Measurements from ENCODE around the gene MYO1C.

The MYO1C gene

DNA sequence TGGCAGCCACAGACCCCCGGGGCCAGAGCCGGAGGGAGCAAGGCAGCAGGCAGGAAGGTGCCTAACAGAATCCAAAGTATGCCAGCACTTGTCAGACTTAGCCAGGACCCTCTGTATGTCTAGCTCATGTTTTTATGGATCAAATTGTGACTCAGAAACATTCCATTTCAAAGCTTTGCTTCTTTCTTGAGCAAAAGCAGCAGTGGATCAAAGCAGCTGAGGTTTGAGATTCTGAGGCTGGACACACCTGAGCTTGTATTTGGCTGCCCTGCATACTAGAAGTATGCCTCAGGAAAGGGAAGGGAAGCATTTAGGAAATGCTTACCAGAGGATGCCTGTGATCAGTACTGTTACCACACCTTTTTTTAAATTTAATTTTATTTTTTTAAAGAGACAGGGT lies 5.7 kb upstream of the MYO1C start:
- no peak for DNase-seq (ENCODE audit: low read depth in 1 of 2, low spot score in 1 of 2)

DNA sequence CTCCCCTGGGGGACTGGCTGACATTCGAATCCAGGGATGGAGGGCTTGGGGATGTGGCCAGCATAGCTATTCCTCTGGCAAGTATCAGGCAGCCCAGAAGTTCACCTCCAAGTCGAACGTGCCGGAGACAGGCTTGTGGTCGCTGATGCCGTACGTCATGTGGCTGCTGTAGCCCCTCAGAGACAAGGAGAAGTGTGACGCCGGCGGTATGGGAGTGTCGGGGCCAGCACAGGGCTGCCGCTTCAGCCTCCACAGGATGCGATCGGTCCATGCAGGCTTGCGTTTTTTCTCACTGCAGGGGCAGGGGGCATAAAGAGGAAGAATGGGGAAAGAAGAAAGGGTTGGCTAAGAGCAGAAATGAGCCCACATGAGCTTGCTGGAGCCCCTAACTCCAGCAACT lies 5.3 kb upstream of the MYO1C start:
- DNase-seq (ENCODE audit: low read depth in 1 of 2, low spot score in 1 of 2): no peak
- no peak overlapping the region for H3K4me3 ChIP-seq (replicated peaks; ENCODE audit: insufficient read depth, low read length)
- no peaks in the 10 kb centered on the region for H3K27me3 ChIP-seq (ENCODE audit: insufficient read depth, poor library complexity, severe bottlenecking)
- no peak overlapping the region for H3K27ac ChIP-seq (replicated peaks)
- TF ChIP-seq SPI1 (IDR thresholded peaks at IDR 0.05; ENCODE audit: borderline replicate concordance, low read depth) (no peak), GABPA (IDR thresholded peaks at IDR 0.05; ENCODE audit: low read depth) (no peak), POLR2AphosphoS5 (IDR thresholded peaks at IDR 0.05; ENCODE audit: low read depth) (no peak)
- TF ChIP-seq, protein P1, sequence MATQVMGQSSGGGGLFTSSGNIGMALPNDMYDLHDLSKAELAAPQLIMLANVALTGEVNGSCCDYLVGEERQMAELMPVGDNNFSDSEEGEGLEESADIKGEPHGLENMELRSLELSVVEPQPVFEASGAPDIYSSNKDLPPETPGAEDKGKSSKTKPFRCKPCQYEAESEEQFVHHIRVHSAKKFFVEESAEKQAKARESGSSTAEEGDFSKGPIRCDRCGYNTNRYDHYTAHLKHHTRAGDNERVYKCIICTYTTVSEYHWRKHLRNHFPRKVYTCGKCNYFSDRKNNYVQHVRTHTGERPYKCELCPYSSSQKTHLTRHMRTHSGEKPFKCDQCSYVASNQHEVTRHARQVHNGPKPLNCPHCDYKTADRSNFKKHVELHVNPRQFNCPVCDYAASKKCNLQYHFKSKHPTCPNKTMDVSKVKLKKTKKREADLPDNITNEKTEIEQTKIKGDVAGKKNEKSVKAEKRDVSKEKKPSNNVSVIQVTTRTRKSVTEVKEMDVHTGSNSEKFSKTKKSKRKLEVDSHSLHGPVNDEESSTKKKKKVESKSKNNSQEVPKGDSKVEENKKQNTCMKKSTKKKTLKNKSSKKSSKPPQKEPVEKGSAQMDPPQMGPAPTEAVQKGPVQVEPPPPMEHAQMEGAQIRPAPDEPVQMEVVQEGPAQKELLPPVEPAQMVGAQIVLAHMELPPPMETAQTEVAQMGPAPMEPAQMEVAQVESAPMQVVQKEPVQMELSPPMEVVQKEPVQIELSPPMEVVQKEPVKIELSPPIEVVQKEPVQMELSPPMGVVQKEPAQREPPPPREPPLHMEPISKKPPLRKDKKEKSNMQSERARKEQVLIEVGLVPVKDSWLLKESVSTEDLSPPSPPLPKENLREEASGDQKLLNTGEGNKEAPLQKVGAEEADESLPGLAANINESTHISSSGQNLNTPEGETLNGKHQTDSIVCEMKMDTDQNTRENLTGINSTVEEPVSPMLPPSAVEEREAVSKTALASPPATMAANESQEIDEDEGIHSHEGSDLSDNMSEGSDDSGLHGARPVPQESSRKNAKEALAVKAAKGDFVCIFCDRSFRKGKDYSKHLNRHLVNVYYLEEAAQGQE (IDR thresholded peaks at IDR 0.05; ENCODE audit: insufficient replicate concordance, low read depth): no peak
- TF ChIP-seq, protein P2, sequence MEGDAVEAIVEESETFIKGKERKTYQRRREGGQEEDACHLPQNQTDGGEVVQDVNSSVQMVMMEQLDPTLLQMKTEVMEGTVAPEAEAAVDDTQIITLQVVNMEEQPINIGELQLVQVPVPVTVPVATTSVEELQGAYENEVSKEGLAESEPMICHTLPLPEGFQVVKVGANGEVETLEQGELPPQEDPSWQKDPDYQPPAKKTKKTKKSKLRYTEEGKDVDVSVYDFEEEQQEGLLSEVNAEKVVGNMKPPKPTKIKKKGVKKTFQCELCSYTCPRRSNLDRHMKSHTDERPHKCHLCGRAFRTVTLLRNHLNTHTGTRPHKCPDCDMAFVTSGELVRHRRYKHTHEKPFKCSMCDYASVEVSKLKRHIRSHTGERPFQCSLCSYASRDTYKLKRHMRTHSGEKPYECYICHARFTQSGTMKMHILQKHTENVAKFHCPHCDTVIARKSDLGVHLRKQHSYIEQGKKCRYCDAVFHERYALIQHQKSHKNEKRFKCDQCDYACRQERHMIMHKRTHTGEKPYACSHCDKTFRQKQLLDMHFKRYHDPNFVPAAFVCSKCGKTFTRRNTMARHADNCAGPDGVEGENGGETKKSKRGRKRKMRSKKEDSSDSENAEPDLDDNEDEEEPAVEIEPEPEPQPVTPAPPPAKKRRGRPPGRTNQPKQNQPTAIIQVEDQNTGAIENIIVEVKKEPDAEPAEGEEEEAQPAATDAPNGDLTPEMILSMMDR (IDR thresholded peaks at IDR 0.05; ENCODE audit: insufficient read depth, low read length): no peak

More for the DNA sequence above, 5.7 kb upstream of the MYO1C start:
- TF ChIP-seq SPI1 (IDR thresholded peaks at IDR 0.05; ENCODE audit: borderline replicate concordance, low read depth) (no peak), POLR2AphosphoS5 (IDR thresholded peaks at IDR 0.05; ENCODE audit: low read depth) (no peak)
- TF ChIP-seq, protein P1 (IDR thresholded peaks at IDR 0.05; ENCODE audit: insufficient replicate concordance, low read depth): no peak
- TF ChIP-seq, protein P2 (IDR thresholded peaks at IDR 0.05; ENCODE audit: insufficient read depth, low read length): no peak
- Histone ChIP-seq H3K27me3 (ENCODE audit: insufficient read depth, poor library complexity, severe bottlenecking) (no peaks in the 10 kb centered on the region), H3K4me3 (replicated peaks; ENCODE audit: insufficient read depth, low read length) (no peak overlapping the region), H3K27ac (replicated peaks) (no peak overlapping the region)

DNA sequence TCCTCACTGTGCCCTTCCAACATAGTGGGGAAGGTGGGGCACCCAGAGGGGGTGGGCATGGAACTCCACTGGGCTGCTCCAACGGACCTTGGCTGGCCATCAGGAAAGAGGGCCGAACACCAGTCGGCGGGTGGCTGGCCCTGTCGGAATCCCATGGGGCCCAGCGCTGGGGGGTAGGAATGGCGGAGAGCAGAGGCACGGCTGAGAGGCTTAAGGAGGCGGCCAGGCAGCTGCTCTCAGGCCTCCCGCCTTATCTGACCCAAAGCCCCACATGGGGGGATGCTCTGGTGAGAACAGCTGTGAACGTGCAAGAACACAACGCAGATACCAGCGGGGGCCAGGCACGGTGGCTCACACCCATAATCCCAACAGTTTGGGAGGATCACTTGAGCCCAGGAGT lies 4.4 kb upstream of the MYO1C start:
- TF ChIP-seq, protein P2 (IDR thresholded peaks at IDR 0.05; ENCODE audit: insufficient read depth, low read length): no peak
- TF ChIP-seq POLR2AphosphoS5 (IDR thresholded peaks at IDR 0.05; ENCODE audit: low read depth) (no peak), GABPA (IDR thresholded peaks at IDR 0.05; ENCODE audit: low read depth) (no peak), SPI1 (IDR thresholded peaks at IDR 0.05; ENCODE audit: borderline replicate concordance, low read depth) (no peak)
- TF ChIP-seq, protein P1 (IDR thresholded peaks at IDR 0.05; ENCODE audit: insufficient replicate concordance, low read depth): no peak
- H3K27ac ChIP-seq (replicated peaks): no peak overlapping the region
- no peak overlapping the region for H3K4me3 ChIP-seq (replicated peaks; ENCODE audit: insufficient read depth, low read length)
- DNase-seq (ENCODE audit: low read depth in 1 of 2, low spot score in 1 of 2): no peak
- no peaks in the 10 kb centered on the region for H3K27me3 ChIP-seq (ENCODE audit: insufficient read depth, poor library complexity, severe bottlenecking)
